Jurkat, Clone E6-1 (cell line): ENCODE results near the gene GTF2H1. TPM values are rescaled to one million over a fixed set of nuclear protein-coding genes. Genes with fewer than 3 reads are reported as not detected.

Experiments used
- DNase-seq: peaks from one replicate; pipeline ENCODE4 v3.0.0-alpha.2; 2011; ENCODE audit warnings: low read depth, low spot score
- H3K4me3 ChIP-seq: 2 replicates; pipeline ENCODE4 v1.5.1; 2011; ENCODE audit warnings: mild to moderate bottlenecking, low read length, control low read depth, moderate library complexity
- polyA plus RNA-seq: library from polyadenylated mRNA; unstranded; fragments of >200 nt; gene quantifications from one replicate; pipeline ENCODE4 v1.2.1, GENCODE V29; 2012; ENCODE audit warnings: missing spikeins; ENCODE audit not compliant: insufficient read length, insufficient read depth

GTF2H1 gene
- 35.8 TPM for polyA plus RNA-seq

DNA sequence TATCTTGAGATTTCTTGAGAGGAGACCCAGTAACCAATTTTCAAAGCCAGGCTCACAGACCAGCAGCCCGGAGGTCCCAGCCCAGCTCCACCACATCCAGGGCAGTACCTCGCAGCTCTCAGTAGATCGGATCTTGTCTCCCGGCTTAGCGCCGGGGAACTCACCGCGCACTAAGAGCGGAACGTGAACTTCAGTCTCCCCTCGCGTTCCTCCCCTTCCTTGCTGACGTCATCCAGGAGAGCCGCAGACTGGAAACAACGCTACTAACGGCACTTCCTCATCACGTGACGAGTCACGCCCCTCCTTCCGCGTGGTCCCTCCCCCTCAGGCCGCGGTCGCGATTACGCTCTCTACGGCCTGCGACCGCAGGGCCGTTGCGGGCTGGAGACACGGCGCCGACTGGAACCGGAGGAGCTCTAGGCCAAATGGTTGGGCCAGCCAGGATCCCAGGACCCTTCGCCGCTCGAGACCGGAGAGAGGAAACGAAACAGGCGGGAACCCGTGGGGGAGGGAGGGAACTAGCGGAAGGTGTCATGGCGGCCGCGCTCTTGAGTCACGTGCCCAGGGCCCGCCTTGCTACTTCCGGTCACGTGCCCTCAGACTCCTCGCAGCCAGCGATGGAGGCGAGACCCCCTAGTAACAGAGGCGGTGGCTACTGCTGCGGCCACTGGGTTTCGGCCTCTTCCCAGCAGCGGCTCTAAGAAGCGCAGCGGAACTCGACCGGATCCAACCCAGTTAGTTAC is at the start of gene GTF2H1, which contains the start of gene HPS5:
Gene GTF2H1 (plus strand): TSS at position 599 of the 743 bp plus-strand sequence. CDS start 10,508 bp downstream, outside the sequence.
Gene HPS5 (minus strand): TSS at position 172 of the 743 bp plus-strand sequence. CDS start 4,282 bp downstream, outside the sequence.
- peak; percentile 99 for DNase-seq

GRCh38 chr11:18277565-18278271 is 44.6 kb upstream of the GTF2H1 start:
- DNase-seq: no peak
- no peak overlapping the region for H3K4me3 ChIP-seq

More for the DNA sequence above, at the start of gene GTF2H1, which contains the start of gene HPS5:
- H3K4me3 ChIP-seq: peak within 1 kb of the TSS; percentile 91

DNA sequence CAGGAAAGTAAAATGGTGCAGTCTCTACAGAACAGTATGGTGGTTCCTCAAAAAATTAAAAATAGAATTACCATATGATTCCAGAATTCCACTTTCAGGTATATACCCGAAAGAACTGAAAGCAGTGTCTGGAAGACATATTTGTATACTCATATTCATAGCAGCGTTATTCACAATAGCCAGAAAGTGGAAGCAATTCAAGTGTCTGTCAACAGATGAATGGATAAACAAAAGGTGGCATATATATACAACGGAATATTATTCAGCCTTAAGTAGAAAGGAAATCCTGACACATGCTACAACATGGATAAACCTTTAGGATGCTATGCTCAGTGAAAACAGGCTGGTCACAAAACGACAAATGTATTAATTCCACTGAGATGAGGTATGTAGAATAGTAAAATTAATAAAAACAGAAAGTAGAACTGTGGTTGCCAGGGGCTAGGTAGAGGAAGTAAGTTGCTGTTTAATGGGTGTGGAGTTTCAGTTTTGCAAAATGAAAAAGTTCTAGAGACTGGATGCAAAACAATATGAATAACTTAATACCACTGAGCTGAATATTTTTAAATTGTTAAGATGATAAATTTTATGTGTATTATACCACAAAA is 41.8 kb upstream of the GTF2H1 start:
- H3K4me3 ChIP-seq: no peak overlapping the region
- DNase-seq: no peak

- no peak for DNase-seq
- no peak overlapping the region for H3K4me3 ChIP-seq
These were observed 39.7 kb upstream of the GTF2H1 start for GRCh38 chr11:18282626-18283025.

DNA sequence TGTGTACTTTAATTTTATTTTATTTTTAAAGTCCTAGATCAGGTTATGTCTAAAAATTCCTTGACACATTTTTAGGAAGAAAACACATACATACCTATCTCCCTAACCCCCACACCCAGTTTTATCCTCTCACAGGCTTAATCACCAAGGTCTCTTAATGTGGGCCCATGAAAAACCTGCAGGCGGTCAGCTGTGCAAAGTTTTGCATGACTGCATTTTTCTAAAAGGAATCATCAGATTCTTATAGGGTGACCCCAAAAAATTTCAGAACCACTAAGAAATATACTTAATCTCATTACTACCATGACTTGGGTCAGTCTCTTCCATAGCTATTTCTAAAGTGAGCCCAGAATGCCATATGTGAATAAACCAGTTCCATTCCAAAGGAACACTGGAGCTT is 36.5 kb upstream of the GTF2H1 start:
- H3K4me3 ChIP-seq: no peak overlapping the region
- no peak for DNase-seq

GRCh38 chr11:18288911-18289310 is 33.5 kb upstream of the GTF2H1 start:
- DNase-seq: no peak

GRCh38 chr11:18294862-18295261 is 27.5 kb upstream of the GTF2H1 start:
- DNase-seq: no peak
- no peak overlapping the region for H3K4me3 ChIP-seq

More at GRCh38 chr11:18288911-18289310, 33.5 kb upstream of the GTF2H1 start:
- H3K4me3 ChIP-seq: no peak overlapping the region

DNA sequence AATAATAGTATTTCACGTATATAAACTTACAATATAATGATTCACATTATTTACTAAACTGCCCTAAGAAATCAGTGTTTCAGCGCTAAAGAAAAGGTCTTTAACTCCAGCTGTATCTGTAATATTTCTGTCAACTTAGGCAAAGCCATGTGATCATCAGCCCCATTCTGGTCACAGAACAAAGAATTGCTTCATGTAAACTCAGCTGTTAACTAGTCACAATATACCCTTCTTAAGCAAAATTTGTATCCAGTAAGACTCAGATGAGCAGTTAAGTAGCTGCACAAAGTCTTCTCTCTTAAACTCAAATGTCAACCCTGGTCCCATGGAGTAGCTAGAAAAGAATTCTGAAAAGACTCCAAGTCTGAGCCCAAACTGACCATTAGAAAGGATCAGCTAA is 27.1 kb upstream of the GTF2H1 start:
- H3K4me3 ChIP-seq: no peak overlapping the region

DNA sequence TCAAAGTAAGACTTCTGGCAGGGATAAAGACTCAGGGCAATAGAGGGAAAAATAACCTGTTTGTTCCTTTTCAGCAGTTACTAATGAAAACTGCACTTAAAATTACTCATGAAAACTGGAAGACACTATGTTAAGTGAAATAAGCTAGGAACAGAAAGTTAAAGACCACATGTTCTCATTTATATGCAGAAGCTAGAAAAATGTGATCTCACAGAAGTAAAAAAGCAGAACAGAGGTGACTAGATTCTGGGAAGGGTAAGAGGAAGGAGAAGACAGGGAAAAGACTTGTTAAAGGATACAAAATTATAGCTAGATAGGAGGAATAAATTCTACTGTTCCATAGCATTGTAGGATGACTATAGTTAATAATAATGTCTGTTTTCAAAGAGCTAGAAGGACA is 22.6 kb upstream of the GTF2H1 start:
- H3K4me3 ChIP-seq: no peak overlapping the region

More for the DNA sequence above, 27.1 kb upstream of the GTF2H1 start:
- DNase-seq: no peak

GRCh38 chr11:18304745-18305144 is 17.6 kb upstream of the GTF2H1 start:
- no peak for DNase-seq
- H3K4me3 ChIP-seq: no peak overlapping the region

More for the DNA sequence above, 22.6 kb upstream of the GTF2H1 start:
- DNase-seq: no peak

DNA sequence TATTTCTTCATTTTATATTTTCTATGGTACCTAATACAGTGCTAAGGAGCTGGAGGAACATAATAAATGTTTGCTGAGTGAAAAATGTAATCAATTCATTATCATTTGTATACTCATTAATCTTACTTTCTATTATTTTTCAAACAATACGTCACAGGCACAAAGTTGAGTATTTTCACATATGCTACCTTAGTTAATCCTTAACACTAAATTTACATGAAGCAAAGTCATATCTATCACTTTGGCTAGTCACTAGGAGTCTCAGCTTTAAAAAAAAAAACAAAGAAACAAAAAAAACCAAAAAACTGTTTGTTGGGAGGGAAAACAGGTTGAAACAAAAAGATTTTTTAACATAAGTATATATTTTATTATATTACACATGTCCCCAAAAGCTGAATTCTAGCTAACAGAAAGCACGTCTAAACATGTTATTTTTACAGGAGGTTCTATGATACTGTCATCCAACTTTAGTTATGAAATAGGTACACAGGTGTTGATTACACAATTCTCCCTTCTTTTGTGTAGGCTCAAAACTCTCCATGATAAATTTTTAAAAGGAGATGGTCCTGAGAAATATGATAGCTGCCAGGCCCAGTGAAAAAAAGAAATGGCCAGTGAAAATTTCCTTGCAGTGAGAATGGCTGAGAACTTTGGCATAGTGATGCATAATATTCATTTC is 14.8 kb upstream of the GTF2H1 start:
- H3K4me3 ChIP-seq: no peak overlapping the region
- DNase-seq: no peak

DNA sequence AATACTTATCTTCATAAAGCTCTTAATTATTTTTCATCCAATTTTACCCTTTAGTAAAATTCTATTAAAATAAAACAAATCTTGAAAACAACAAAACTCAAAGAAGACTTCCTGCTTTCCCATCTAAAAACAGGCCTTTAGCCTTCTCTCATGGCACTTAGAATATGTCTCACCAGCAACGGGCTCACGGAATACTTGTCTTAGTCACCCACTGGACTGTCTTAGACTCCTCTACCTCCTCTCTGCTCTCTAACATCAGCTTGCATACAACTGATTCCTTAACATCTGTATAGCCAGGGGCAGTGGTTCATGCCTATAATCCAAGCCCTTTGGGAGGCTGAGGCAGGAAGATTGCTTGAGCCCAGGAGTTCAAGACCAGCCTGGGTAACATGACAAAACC is 14.1 kb upstream of the GTF2H1 start:
- DNase-seq: no peak
- no peak overlapping the region for H3K4me3 ChIP-seq

GRCh38 chr11:18309691-18310090 is 12.7 kb upstream of the GTF2H1 start:
- no peak for DNase-seq
- no peak overlapping the region for H3K4me3 ChIP-seq

DNA sequence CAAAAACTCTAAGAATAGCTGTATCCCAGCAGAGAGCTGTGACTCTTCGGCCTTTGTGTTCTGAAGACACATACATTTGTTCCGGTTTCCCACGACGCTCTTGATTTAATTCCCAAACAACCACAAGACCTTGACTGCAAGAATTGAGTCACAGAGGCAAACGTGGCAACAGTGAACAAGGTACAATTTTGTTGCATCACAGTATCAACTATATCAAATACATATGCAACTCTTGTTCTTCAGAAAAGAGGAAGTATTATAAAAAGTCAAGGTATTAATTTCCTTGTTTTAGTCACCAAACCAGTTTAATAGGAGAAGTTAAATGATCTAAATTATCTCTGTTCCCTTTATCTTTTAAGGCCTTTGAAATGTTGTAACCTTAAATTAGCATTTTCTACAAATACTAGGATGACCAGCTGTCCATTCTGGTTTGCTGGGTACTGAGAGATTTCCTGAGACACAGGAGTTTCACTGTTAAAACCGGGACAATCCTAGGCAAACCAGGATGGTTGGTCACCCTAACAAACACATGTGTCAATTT is 11.5 kb upstream of the GTF2H1 start:
- H3K4me3 ChIP-seq: no peak overlapping the region
- DNase-seq: no peak

- H3K4me3 ChIP-seq: no peak overlapping the region
- DNase-seq: no peak
These were observed 10.4 kb upstream of the GTF2H1 start for GRCh38 chr11:18312012-18312411.

DNA sequence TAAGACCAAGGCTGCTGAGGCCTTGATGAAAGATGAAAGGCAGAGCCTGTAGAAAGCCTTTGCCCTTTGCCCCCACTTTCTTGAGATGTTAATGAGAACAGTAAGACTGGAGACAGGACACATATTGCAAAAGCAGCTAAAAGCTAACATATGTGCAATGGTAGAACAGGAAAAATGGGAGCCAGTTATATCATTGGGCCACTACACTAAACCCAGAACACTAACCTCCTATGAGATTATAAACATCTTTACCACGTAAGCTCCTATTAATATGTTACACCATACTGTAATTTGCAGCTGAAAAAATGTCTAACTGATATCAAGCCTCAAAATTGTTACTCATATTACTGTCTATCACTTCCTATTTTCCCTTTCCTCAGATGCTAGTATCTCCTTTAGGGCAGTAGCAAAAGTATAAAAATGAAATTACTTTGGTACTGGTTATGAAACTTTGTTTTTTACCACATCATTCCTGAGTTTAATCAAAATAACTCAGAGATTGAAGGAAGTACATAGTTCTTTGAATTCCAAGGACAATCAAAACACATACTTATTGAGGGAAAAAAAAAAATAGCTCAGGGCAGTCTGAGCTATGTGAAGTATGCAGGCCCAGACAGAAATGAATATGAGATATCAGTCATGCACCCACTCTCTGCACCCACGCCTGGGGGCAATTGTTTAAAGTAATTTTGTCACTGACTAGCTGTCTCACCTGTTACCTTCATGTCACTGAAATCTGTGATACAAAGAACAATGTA is 9.5 kb upstream of the GTF2H1 start:
- H3K4me3 ChIP-seq: no peak overlapping the region
- DNase-seq: no peak

- H3K4me3 ChIP-seq: no peak overlapping the region
- DNase-seq: no peak
These were observed 8.2 kb upstream of the GTF2H1 start for GRCh38 chr11:18313965-18314763.
